ENCODE data around the gene NAALADL2.

DNA sequence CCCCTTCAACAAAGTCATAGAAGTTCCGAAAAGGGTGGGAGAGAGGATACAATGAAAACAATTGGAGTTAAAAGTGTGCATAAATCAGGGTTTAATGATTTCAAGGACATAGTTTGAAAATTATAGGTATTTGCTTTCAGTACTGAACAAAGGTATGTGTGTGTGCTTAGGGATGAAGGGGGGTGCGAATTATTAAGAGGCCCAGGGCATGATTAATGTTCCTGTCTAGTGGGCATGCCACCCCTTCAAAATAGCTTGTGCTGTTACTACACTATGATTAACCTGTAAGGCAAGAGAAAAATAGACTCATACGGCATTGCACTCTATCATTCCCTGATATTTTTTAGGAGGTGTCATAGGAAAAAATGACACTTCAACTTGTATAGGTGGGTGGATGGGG lies 731.6 kb downstream of the NAALADL2 start:
- TF ChIP-seq ZNF766 (CRISPR knock-in tag; conservative IDR thresholded peaks at IDR 0.05) (no peak), POLR2A (conservative IDR thresholded peaks at IDR 0.05) (no peak), ZNF583 (CRISPR knock-in tag; IDR thresholded peaks at IDR 0.05) (no peak), POLR2AphosphoS5 (IDR thresholded peaks at IDR 0.05; ENCODE audit: control insufficient read depth, insufficient read depth, low read depth, low read length) (no peak), MXI1 (IDR thresholded peaks at IDR 0.05; ENCODE audit: low read depth, low read length) (no peak), CBX5 (IDR thresholded peaks at IDR 0.05; ENCODE audit: borderline replicate concordance, low read depth) (no peak), CREB1 (IDR thresholded peaks at IDR 0.05) (no peak), CREB1 (CRISPR knock-in tag; IDR thresholded peaks at IDR 0.05) (no peak), SMAD1 (IDR thresholded peaks at IDR 0.05; ENCODE audit: low read depth, low read length, partially characterized antibody) (no peak)
